NCI-H82 treated with DMSO at 0.1 percent for 48 hours (cell line): ENCODE results near the gene AURKAIP1.
"Not testable (repeated sequence)": the region's sequence is repeated elsewhere in the genome, so short reads cannot be mapped to it uniquely, and the experiment has no call there.

ENCODE experiments used
- DNase-seq: peaks from one replicate; lab custom pipeline; 2025; ENCODE audit not compliant: unreplicated experiment; lab: John Stamatoyannopoulos, UW

Gene AURKAIP1

DNA sequence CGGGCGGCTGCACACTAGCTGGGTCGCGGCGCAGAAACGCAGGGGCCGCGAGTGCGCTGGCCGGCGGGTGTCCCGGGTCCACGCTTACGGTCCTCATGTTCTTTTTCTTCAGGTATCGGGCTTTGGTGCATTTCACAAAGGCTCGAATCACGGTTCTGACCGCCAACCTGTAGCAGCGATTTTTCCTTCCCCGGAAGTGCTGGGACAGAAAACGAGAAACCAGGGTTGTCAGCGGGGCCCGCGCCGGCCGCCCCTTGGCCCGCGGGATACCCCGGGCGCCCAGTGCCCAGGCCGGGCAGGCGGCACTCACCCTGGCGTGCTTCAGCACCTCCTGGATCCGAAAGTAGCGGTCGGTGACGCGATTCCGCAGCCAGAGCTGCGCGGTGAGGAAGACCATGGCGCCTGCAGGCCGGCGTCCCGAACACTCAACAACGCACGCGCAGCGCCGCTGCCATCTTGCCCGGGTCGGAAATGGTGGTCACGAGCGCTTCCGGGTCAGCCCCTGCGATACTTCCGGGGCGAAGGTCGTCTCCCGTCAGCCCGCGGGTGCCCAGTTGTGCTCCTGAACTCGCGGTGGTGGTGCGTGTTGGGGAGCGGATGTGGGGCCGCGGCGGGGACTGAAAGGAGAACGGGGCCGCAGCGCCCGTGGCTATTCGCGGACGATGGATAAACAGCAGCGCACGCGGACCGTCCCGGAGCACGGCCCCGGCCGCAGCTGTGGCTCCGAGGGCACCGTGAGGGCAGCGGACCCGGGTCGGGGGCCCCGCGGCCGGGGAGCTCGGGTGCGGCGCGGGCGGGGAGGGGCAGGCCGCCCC, 32.0 kb upstream of the AURKAIP1 start, which contains the start of gene MRPL20:
Gene MRPL20 (minus strand): TSS at position 473 of the 815 bp plus-strand sequence. CDS start 76 bp downstream, at position 397.
- DNase-seq: peak; percentile 85

DNA sequence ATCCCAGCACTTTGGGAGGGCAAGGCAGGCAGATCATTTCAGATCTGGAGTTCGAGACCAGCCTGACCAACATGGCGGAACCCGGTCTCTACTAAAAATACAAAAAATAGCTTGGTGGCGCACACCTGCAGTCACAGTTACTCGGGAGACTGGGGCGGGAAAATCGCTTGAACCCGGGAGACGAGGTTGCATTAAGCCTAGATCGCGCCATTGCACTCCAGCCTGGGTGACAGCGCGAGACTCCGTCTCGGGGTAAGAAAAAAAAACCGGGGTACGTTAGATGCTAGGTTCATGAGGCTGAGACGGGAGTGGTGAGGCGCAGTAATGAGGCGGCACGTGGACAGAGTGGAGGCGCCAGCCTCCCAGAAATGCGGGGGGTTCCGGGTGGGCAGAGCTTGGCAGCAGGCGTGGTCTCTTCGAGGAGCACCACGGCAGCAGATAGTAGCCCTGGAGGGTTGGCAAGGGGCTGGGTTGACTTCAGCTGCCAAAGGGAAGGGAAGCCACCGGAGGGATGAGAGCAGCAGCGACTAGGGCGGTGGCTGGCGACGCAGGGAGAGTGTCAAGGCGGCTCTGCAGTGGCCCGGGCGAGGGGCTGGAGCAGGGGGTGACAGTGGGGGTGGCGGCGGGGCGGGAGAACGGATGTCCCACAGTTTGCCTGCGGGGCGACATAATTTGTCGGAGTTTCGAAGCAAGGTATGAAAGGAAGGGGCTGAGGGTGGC, 31.3 kb upstream of the AURKAIP1 start:
- no peak for DNase-seq

DNA sequence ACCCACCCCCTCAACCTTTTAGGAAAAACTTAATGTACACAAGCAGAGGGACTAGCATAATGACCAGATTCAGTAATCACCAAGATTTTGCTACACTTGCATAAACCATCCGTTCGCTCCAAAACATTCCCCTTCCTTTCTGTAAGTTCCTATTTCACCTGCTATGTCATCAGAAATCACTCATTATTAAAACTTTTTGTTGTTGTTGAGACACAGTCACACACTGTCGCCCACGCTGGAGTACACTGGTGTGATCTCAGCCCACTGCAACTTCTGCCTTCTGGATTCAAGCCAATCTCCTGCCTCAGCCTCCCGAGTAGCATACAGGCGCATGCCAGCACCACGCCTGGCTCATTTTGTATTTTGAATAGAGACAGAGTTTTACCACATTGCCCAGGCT, 28.6 kb upstream of the AURKAIP1 start:
- no peak for DNase-seq

- DNase-seq: not testable (repeated sequence)
These were observed 27.9 kb upstream of the AURKAIP1 start for GRCh38 chr1:1402901-1403392.

DNA sequence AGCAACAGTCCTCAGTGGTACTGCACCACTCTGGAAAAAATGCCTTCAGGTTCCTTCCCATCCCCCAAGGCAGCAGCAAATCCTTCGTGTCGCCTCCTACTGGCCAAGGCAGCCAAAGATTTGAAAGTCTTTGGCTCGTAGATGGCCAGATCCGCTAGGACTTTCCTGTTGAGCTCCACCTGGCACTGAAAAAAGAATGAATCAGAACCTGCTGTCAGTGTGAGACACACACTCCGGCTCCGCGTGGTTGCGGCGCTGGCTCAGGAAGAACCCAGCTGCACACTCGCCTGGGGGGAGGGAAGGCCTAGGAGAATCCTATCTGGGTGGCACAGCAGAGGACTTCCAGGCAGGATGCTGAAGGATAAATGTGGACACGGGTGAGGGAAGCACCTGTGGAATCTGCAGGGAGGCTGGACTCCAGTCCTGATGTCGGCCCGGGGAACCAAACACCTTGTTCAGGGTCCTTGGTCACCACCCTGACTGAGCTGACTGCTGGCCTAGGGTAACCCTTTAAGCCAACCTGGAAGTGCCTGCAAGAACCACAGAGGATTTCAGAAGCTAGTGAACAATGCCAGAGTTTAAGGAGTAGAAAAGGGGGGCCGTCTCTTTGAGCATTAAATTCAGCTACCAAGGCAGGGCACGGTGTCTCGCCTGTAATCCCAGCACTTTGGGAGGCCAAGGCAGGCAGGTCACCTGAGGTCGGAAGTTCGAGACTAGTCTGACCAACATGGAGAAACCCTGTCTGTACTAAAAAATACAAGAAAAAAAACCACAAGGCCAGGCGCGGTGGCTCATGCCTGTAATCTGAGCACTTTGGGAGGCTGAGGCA, 27.3 kb upstream of the AURKAIP1 start:
- DNase-seq: peak; percentile 53

GRCh38 chr1:1401457-1402010, 26.5 kb upstream of the AURKAIP1 start:
- no peak for DNase-seq

GRCh38 chr1:1400576-1401456, 25.8 kb upstream of the AURKAIP1 start:
- no peak for DNase-seq

DNA sequence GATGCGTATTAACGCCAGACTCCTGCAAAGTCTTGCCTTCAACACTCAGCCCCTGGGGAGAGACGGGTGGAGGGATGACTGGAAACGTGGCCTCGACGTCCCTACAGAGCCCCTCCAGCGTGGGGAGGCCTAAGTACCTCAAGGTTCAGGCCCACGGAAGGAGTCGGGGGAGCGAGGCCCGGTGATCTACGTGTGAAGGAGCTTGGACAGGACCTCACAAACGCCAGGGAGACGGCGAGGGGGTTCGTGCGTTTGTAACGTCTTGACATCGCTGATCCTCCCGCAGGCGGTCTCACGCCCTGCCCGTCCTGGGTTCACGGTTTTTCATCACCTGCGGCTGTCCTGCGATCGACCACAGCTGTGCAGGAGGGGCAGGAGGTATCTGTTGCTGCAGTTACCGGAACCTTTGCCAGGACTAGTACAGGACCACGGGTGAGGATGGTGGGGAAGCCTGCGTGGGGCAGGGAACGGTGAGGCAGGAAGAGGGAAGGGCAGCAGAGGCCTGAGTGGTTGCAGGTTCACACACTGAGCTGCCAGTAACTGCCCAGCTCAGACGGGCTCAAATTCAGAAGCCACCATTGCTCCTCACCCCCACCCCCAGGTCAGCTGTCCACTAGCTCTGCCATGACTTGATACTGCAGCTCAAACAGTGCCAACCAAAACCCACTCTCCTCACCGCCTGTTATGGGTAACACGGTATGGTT, 25.0 kb upstream of the AURKAIP1 start:
- DNase-seq: no peak

GRCh38 chr1:1399187-1399871, 24.3 kb upstream of the AURKAIP1 start, which contains the start of gene CCNL2:
Gene CCNL2, minus strand, starts transcription at chr1:1399335. Its CDS starts 29 bp downstream, at chr1:1399306.
- DNase-seq: peak; percentile 94

- DNase-seq: no peak
These were observed 23.7 kb upstream of the AURKAIP1 start for GRCh38 chr1:1398677-1399186.

- no peak for DNase-seq
These were observed 23.0 kb upstream of the AURKAIP1 start for GRCh38 chr1:1397839-1398523.

- DNase-seq: no peak
These were observed 20.2 kb upstream of the AURKAIP1 start for GRCh38 chr1:1395166-1395565.

- no peak for DNase-seq
These were observed 19.1 kb upstream of the AURKAIP1 start for GRCh38 chr1:1394116-1394515.

GRCh38 chr1:1393428-1393827, 18.4 kb upstream of the AURKAIP1 start:
- DNase-seq: no peak

DNA sequence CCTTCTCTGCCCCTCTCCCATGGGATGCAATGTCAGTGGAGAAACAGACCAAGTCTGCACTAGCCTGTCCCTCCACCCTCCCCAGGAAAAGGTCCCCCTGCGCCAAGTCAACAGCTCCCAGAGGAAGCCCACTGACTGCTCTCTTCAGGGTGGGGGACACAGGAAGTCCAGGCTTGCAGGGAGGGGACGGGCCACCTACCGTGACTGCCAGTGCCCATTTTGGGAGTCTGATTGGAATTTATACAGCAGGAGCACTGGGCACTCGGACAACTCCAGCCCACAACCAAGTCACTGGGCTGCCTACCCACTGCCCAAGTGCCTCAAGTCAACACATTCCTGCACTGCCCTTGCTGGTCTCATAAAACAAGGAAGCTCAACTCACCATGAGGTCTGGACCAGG, 18.0 kb upstream of the AURKAIP1 start:
- DNase-seq: no peak

DNA sequence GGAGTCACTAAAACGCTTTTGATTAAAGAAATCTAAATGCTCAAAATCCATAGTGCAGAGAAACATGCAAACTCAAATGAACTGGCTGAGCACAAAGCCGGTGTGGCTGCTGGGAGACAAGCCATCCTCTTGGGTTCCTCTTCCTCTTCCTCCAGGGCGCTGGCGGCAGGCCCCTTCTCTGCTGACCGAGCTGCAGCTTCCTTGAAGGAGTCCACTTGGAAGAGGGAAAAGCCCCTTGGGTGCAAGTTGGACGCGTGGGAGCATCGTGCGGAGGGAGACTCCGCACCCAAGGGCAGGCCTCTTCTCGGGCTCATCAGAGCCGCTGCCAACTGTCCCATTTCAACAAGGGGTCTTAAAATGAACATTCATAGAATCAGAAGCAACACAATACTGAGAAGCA, 16.2 kb upstream of the AURKAIP1 start:
- no peak for DNase-seq

DNA sequence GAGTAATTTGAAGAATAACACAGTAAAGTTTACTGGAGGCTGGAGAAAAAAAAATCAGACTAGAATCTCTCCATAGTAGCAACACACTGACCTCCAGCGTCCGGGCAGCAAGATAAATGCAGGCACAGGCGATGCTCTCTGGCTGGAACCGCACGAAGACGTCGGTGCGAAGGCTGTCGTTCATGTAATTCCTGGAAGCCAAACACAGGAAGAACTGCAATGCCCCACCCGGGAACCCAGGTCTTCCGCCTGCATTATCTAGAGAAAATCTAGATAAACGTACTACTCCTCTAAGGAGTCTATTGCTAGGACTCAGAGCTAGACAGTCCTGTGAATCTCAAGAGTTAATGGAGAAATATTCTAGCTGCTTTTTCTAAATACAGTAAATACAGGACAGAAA, 15.7 kb upstream of the AURKAIP1 start:
- no peak for DNase-seq

DNA sequence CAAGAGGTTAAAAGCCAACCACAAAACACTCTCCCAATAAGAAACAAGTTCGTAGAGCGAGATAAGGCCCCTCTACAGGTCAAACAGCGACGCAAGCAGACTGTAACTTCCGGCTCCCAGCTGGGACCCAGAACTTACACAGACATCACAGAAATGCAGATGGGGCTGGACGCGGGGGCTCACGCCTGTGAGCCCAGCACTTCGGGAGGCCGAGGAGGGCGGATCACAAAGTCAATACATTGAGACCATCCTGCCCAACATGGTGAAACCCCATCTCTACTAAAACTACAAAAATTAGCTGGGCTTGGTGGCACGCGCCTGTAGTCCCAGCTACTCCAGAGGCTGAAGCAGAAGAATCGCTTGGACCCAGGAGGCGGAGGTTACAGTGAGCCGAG, 13.1 kb upstream of the AURKAIP1 start:
- no peak for DNase-seq
